Retinal pigment epithelial cell (primary cell): Measurements from ENCODE around the gene SPACA4.

Experiments used
- DNase-seq: peaks from one replicate; pipeline ENCODE4 v3.0.0-alpha.2; 2010; ENCODE audit warnings: low read depth
- H3K4me3 ChIP-seq: 2 replicates; pipeline ENCODE4 v1.5.1; 2011; ENCODE audit warnings: mild to moderate bottlenecking, low read length, control low read depth, moderate library complexity
- TF ChIP-seq, protein P1 (sequence below): conservative IDR thresholded peaks from 2 replicates; pipeline ENCODE4 v1.5.1; 2011; ENCODE audit warnings: low read depth, low read length, control low read depth, inconsistent platforms

SPACA4 gene

GRCh38 chr19:48646001-48646721 lies 39.6 kb downstream of the SPACA4 start, which contains the start of gene CA11:
CA11 (minus strand) TSS chr19:48646187; CDS start chr19:48645632, 555 bp downstream.
- no peak for DNase-seq
- TF ChIP-seq, protein P1, sequence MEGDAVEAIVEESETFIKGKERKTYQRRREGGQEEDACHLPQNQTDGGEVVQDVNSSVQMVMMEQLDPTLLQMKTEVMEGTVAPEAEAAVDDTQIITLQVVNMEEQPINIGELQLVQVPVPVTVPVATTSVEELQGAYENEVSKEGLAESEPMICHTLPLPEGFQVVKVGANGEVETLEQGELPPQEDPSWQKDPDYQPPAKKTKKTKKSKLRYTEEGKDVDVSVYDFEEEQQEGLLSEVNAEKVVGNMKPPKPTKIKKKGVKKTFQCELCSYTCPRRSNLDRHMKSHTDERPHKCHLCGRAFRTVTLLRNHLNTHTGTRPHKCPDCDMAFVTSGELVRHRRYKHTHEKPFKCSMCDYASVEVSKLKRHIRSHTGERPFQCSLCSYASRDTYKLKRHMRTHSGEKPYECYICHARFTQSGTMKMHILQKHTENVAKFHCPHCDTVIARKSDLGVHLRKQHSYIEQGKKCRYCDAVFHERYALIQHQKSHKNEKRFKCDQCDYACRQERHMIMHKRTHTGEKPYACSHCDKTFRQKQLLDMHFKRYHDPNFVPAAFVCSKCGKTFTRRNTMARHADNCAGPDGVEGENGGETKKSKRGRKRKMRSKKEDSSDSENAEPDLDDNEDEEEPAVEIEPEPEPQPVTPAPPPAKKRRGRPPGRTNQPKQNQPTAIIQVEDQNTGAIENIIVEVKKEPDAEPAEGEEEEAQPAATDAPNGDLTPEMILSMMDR: peak; percentile 82
- peak within 1 kb of the TSS; percentile 51 for H3K4me3 ChIP-seq

DNA sequence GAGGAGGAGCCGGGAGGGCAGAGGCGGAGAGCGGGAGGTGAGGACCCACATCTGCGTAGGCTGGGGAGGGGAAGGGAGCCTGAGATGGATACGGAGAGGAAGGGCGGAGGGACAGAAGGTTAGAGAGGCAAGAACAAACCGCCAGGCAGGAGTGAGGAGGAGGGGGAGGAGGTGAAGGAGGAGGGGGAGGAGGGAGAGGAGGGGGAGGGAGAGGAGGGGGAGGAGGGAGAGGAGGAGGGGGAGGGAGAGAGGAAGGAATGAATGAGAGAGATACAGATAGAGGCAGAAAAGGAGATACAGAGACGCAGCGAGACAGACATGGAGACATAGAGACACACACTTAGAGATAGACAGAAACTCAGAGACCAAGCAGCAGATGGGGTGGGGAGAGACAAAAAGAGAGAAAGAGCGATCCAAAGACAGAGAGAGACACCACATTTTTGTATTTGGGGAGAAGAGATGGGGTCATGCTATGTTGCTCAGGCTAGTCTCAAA lies 40.2 kb downstream of the SPACA4 start:
- no peak for DNase-seq
- H3K4me3 ChIP-seq: no peak overlapping the region
- TF ChIP-seq, protein P1: no peak

DNA sequence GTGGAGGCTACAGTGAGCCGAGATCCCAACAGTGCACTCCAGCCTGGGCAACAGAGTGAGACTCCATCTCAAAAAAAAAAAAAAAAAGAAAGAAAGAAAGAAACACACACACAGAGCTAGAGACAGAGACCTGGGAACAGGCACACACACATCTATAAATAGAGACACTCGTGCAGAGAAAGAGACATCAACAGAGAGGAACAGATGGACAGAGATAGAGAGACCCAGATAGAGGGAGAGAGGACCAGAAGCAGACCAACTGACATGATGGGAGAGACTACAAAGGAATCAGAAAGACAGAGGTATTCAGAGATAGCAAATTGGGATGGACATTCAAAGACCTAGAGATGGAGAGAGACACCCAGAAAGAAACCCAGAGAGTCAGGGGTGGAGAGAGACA lies 41.6 kb downstream of the SPACA4 start:
- H3K4me3 ChIP-seq: no peak overlapping the region
- TF ChIP-seq, protein P1: no peak
- DNase-seq: no peak

DNA sequence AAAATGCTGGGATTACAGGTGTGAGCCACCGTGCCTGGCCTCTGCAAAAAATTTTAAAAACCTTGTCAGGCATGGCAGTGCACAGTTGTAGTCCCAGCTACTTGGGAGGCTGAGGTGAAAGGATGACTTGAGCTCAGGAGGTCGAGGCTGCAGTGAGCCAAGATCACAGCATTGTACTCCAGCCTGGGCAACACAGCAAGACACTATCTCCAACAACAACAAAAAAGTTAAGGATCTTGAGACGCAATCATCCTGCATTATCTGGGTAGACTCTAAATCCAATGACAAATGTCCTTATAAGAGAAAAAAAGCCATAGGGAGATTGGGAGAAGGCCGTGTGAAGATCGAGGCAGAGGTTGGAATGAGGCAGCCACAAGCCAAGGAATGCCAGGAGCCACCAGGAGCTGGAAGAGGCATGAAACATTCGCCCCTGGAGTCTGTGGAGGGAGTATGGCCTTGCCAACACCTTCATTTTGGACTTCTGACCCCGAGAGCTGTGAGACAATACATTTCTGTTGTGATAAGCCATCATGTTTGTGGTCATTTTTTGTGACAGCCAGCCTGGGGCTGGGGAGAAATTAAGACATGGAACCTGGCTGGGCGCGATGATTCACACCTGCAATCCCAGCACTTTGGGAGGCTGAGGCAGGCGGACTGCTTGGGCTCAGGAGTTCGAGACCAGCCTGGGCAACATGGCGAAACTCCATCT lies 44.6 kb downstream of the SPACA4 start:
- H3K4me3 ChIP-seq: no peak overlapping the region
- TF ChIP-seq, protein P1: no peak
- no peak for DNase-seq

DNA sequence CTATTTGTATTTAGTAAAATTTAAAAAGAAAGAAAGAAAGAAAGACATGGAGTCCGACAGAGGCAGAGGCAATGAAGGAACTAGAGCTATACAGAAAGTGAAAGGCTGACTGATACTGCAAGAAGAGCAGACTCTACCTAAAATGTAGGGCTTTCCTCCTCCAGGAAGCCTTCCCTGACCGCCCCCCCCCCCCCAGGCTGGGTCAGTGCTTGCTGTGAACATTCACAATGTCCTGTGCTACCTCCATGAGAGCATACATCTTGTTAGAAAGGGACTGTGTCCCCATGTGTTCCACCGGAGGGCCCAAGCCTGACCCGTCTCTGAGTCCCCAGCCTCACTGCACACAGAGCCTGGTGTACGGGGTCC lies 45.1 kb downstream of the SPACA4 start:
- no peak for DNase-seq
- H3K4me3 ChIP-seq: no peak overlapping the region
- TF ChIP-seq, protein P1: no peak

DNA sequence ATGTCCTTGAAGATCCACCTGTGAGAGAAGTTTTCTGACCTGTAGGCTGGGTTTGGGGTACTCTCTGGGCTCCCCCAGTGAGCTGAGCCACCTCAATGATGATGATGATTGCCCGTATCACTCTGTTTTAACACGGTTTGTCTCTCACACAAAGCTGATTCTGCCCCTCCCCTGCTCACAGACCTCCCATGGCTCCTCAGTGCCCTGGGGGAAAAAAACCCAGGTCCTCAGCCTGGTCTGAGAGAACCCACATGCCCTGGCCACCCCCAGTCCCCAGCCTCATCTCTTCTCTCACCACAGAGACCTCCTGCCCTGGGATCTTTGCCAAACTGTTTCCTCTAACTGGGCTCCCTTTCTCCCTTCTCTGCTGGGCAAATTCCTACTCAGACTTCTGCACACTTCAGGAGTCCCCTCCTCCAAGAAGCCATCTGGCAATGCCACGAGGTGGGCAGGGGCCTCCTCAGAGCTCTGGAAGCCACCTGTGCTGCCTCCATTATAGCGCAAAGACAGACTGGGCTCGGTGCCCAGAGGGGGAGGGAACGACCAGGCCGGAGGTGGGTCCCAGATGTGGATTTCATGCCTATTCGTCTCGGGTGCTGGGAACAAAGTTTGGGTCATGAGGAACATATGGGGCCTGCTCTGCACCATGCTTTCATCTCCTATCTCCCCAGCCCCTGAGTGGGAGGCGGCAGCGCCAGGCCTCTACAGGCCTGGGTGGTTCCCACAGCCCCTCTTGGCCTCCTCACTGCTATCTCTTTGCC lies 47.9 kb downstream of the SPACA4 start:
- TF ChIP-seq, protein P1: no peak
- no peak overlapping the region for H3K4me3 ChIP-seq
- no peak for DNase-seq
